T-helper 1 cell (primary cell): ENCODE results near the gene PHC3.
"Not testable (repeated sequence)": the region's sequence is repeated elsewhere in the genome, so short reads cannot be mapped to it uniquely, and the experiment has no call there.

Source experiments
- DNase-seq, 5 donors: peaks; one replicate each; pipeline ENCODE4 v3.0.0-alpha.2; 2012 to 2020
- total RNA-seq, 4 donors: gene quantifications; one replicate each; lab custom pipeline; 2026; lab: John Stamatoyannopoulos, UW

PHC3 gene
- total RNA-seq, result 176 to 226 (median 198) reads per million in 4 donors

- DNase-seq, result peak; percentile 83 to 93 (median 87)
Observed at GRCh38 chr3:170180908-170181885, at the start of gene PHC3. Gene PHC3, minus strand, starts transcription at chr3:170181733. Its CDS starts 18 bp downstream, at chr3:170181715.

- DNase-seq, result no peak
Observed at GRCh38 chr3:170228093-170228766, 46.7 kb upstream of the PHC3 start.

- no peak for DNase-seq
Observed at GRCh38 chr3:170226426-170226960, 45.0 kb upstream of the PHC3 start.

GRCh38 chr3:170225166-170225565 lies 43.6 kb upstream of the PHC3 start:
- no peak for DNase-seq

GRCh38 chr3:170222647-170223541 lies 41.4 kb upstream of the PHC3 start:
- peak; percentile 9 to 41 (median 16) for DNase-seq

GRCh38 chr3:170221924-170222646 lies 40.6 kb upstream of the PHC3 start, which contains the start of gene PRKCI:
Gene PRKCI, plus strand, starts transcription at chr3:170222424. Its CDS starts 246 bp downstream, at chr3:170222670.
- DNase-seq, result peak; percentile 69 to 95 (median 78)

- no peak for DNase-seq
Observed at GRCh38 chr3:170220871-170221270, 39.3 kb upstream of the PHC3 start.

GRCh38 chr3:170219850-170220249 lies 38.3 kb upstream of the PHC3 start:
- DNase-seq, result no peak

GRCh38 chr3:170211668-170212067 lies 30.1 kb upstream of the PHC3 start:
- no peak for DNase-seq

- no peak for DNase-seq
Observed at GRCh38 chr3:170207717-170208116, 26.2 kb upstream of the PHC3 start.

GRCh38 chr3:170206164-170206762 lies 24.7 kb upstream of the PHC3 start:
- DNase-seq, result not testable (repeated sequence)

GRCh38 chr3:170205302-170205701 lies 23.8 kb upstream of the PHC3 start:
- DNase-seq, result no peak

GRCh38 chr3:170204509-170204908 lies 23.0 kb upstream of the PHC3 start:
- no peak for DNase-seq

- no peak for DNase-seq
Observed at GRCh38 chr3:170204023-170204472, 22.5 kb upstream of the PHC3 start.

- no peak for DNase-seq
Observed at GRCh38 chr3:170203457-170203856, 21.9 kb upstream of the PHC3 start.

- DNase-seq, result no peak
Observed at GRCh38 chr3:170201527-170201926, 20.0 kb upstream of the PHC3 start.

GRCh38 chr3:170200987-170201386 lies 19.5 kb upstream of the PHC3 start:
- no peak for DNase-seq

- no peak for DNase-seq
Observed at GRCh38 chr3:170196833-170197232, 15.3 kb upstream of the PHC3 start.

GRCh38 chr3:170195759-170196158 lies 14.2 kb upstream of the PHC3 start:
- not testable (repeated sequence) for DNase-seq

- DNase-seq, result no peak
Observed at GRCh38 chr3:170189398-170190256, 8.1 kb upstream of the PHC3 start.
